Esophagus squamous epithelium (tissue), 5 donors: ENCODE results near the gene RIN2. TPM values are rescaled to one million over a fixed set of nuclear protein-coding genes. Genes with fewer than 3 reads are reported as not detected.
"Not testable (repeated sequence)": the region's sequence is repeated elsewhere in the genome, so short reads cannot be mapped to it uniquely, and the experiment has no call there.

Experiments used
- DNase-seq: peaks from one replicate; lab custom pipeline; 2025; lab: John Stamatoyannopoulos, UW
- H3K27ac ChIP-seq, 4 donors: fragments of 200-600 bp; sonication (generic); one replicate each; pipeline ENCODE4 v1.5.1; 2016 to 2019; ENCODE audit warnings: mild to moderate bottlenecking in 1 of 4
- H3K27me3 ChIP-seq, 4 donors: fragments of 200-600 bp; sonication (generic); 1 replicate in 3 of 4; 2 replicates in 1 of 4; pipeline versions ENCODE4 v1.5.1 to v1.6.0; 2017 to 2021; ENCODE audit warnings: antibody characterized with exemption in 1 of 4
- H3K36me3 ChIP-seq, 3 donors: fragments of 200-600 bp; sonication (generic); one replicate each; pipeline ENCODE4 v1.5.1; 2016 to 2019
- H3K4me1 ChIP-seq, 3 donors: fragments of 200-600 bp; sonication (generic); one replicate each; pipeline ENCODE4 v1.5.1; 2017 to 2019
- H3K4me3 ChIP-seq, 4 donors: fragments of 200-600 bp; sonication (generic); 1 replicate in 3 of 4; 2 replicates in 1 of 4; pipeline ENCODE4 v1.5.1; 2016 to 2019; ENCODE audit warnings: mild to moderate bottlenecking in 2 of 4, moderate library complexity in 1 of 4
- H3K9me3 ChIP-seq, 3 donors: fragments of 200-600 bp; sonication (generic); one replicate each; pipeline ENCODE4 v1.5.1; 2016 to 2019
- CTCF ChIP-seq, 6 experiments: fragments of 450-650 bp in 4 of 6; fragments of 200-600 bp in 2 of 6; sonication (generic) in 2 of 6; IDR thresholded peaks; one replicate each; pipeline ENCODE4 v1.5.1; 2016 to 2019; ENCODE audit warnings: antibody characterized with exemption in 6 of 6, mild to moderate bottlenecking in 4 of 6, moderate library complexity in 4 of 6
- POLR2A ChIP-seq, 4 donors: fragments of 450-650 bp; IDR thresholded peaks; one replicate each; pipeline ENCODE4 v1.6.1; 2017; ENCODE audit warnings: antibody characterized with exemption in 4 of 4, mild to moderate bottlenecking in 4 of 4, moderate library complexity in 3 of 4
- WGBS, 2 donors: methylation state at CpG; one replicate each; pipeline ENCODE4 v1.1.5; 2018; 5-methylcytosine and 5-hydroxymethylcytosine counted together
- intact Hi-C: fragments of 100-400 bp; cut with DNase I; formaldehyde crosslinking; loops from one replicate; pipeline ENCODE4 v1.15.0; 2022
- total RNA-seq, 4 donors: library from RNA; depleted of rRNA; stranded (reverse); fragments of >200 nt; gene quantifications; one replicate each; pipeline ENCODE4 v1.1.0, GENCODE V29; 2016
- donor health status: DM: yes; HTN: yes; CAD: no.

Gene RIN2
- total RNA-seq, 4 donors from 2014 or later, result 29.5 to 77.4 (median 50.8) TPM

- Histone ChIP-seq H3K36me3 (peaks cover 0 to 50% (median 4%) of the 10 kb centered on the region in 3 donors), H3K9me3 (no peaks in the 10 kb centered on the region), H3K4me1 (peaks cover 0 to 13% (median 9%) of the 10 kb centered on the region in 3 donors), H3K27me3 (no peaks in the 10 kb centered on the region), H3K27ac (no peak overlapping the region), H3K4me3 (no peak overlapping the region)
- intact Hi-C loops, result no loop called here
- TF ChIP-seq POLR2A (IDR thresholded peaks at IDR 0.05) (no peak), CTCF (IDR thresholded peaks at IDR 0.05) (no peak)
- 93 to 94% methylated on average over 4 to 6 of the region's 6 CpGs for WGBS, 2 donors
- no peak for DNase-seq
Observed at GRCh38 chr20:19802099-19802491, 44.0 kb downstream of the RIN2 start.

GRCh38 chr20:19802492-19803158, 44.6 kb downstream of the RIN2 start:
- DNase-seq, result no peak
- Histone ChIP-seq H3K9me3 (no peaks in the 10 kb centered on the region), H3K27me3 (no peaks in the 10 kb centered on the region), H3K4me3 (no peak overlapping the region), H3K36me3 (peaks cover 0 to 50% (median 4%) of the 10 kb centered on the region in 3 donors), H3K4me1 (peaks cover 0 to 18% (median 14%) of the 10 kb centered on the region in 3 donors), H3K27ac (no peak overlapping the region)
- no peak for TF ChIP-seq POLR2A (IDR thresholded peaks at IDR 0.05)
- TF ChIP-seq CTCF (IDR thresholded peaks at IDR 0.05), result peak in 2 of 6 experiments; percentile 45 to 58
- 76 to 86% methylated on average over 3 to 4 of the region's 4 CpGs for WGBS, 2 donors
- intact Hi-C loops, result no loop called here

DNA sequence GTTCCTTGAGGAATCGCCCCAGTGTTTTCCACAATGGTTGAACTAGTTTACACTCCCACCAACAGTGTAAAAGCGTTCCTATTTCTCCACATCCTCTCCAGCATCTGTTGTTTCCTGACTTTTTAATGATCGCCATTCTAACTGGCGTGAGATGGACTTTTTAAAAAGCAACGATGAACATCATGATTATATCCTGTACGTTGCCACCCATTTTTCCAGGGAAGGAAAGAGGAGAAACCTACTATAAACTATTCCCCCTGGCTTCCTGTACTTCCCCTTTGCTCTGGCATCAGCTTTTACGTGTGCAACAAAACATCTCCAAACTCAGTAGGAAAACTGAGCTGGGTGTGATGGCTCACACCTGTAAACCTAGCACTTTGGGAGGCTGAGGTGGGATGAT, 48.2 kb downstream of the RIN2 start:
- H3K4me1 ChIP-seq, result peaks cover 0 to 29% (median 18%) of the 10 kb centered on the region in 3 donors
- H3K27me3 ChIP-seq, DNase-seq, H3K4me3 ChIP-seq, intact Hi-C loops, H3K9me3 ChIP-seq: not testable (repeated sequence)
- H3K27ac ChIP-seq, result peak overlapping the region; percentile 27 to 71 (median 59)
- WGBS, 2 donors, result 70 to 71% methylated on average over 7 of the region's 7 CpGs
- H3K36me3 ChIP-seq, result peaks cover 0 to 53% (median 4%) of the 10 kb centered on the region in 3 donors

- H3K9me3 ChIP-seq, result no peaks in the 10 kb centered on the region
- 40 to 48% methylated on average over 4 of the region's 4 CpGs for WGBS, 2 donors
- H3K36me3 ChIP-seq, result peaks cover 0 to 49% (median 4%) of the 10 kb centered on the region in 3 donors
- no peaks in the 10 kb centered on the region for H3K27me3 ChIP-seq
- DNase-seq, result no peak
- no peak for TF ChIP-seq POLR2A (IDR thresholded peaks at IDR 0.05)
- TF ChIP-seq CTCF (IDR thresholded peaks at IDR 0.05), result peak in 1 of 6 experiments; percentile 33
- no peak overlapping the region for H3K4me3 ChIP-seq
- intact Hi-C loops, result no loop called here
- H3K4me1 ChIP-seq, result peaks cover 0 to 29% (median 18%) of the 10 kb centered on the region in 3 donors
- H3K27ac ChIP-seq, result peak overlapping the region; percentile 27 to 71 (median 59)
Observed at GRCh38 chr20:19806806-19807190, 48.7 kb downstream of the RIN2 start.

DNA sequence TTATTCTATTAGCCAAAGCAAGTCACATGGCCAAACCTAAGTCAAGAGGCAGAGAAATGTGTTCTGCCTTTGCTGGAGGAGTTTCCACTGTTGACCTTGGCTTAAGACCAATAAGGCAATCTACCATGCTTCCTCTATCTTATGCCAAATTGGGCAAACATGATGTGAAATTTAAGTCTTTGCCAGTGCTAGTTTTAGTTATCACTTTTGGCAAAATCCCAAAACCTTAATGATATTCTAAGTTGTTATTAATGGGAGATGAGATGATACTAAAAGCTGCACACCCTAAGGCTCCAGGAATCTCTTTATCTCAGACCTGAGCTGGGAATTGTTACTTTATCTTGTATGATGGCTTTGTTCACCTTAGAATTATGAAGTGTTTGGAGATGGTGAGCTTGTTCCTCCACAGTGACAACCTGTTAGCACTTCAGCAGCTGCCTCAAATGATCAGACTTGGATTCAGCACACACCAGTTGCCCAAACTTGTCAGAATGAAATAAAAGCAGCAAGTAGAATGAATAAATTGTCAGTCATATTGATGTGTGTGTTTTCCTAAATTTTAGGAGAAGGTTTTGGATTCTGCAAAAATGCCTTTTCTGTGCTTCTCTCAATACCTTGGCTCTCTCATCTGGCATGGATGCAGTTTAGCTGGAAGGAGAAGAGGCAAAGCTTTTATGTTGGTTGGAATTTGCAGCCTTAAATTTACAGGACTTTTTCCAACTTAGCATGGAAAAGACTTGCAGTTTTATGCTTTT, 49.3 kb downstream of the RIN2 start:
- intact Hi-C loops, result no loop called here
- Histone ChIP-seq H3K27ac (peak overlapping the region; percentile 27 to 71 (median 59)), H3K4me1 (peaks cover 0 to 29% (median 18%) of the 10 kb centered on the region in 3 donors), H3K36me3 (peaks cover 0 to 43% (median 4%) of the 10 kb centered on the region in 3 donors), H3K4me3 (no peak overlapping the region), H3K27me3 (no peaks in the 10 kb centered on the region), H3K9me3 (no peaks in the 10 kb centered on the region)
- DNase-seq, result no peak
- TF ChIP-seq CTCF (IDR thresholded peaks at IDR 0.05) (no peak), POLR2A (IDR thresholded peaks at IDR 0.05) (no peak)
